SKM-1 treated with dmso at 0.1 percent for 144 hours (cell line): ENCODE data around the gene CTCFL.

Experiments
- DNase-seq: peaks from one replicate; lab custom pipeline; 2025; ENCODE audit not compliant: unreplicated experiment; lab: John Stamatoyannopoulos, UW

The CTCFL gene

GRCh38 chr20:57560554-57561355 is 35.8 kb upstream of the CTCFL start, which contains the start of gene PCK1:
TSS of gene PCK1 (plus strand) at chr20:57561110. CDS start at chr20:57561412, 302 bp downstream.
- no peak for DNase-seq

- no peak for DNase-seq
Measured at GRCh38 chr20:57559658-57560553, 35.0 kb upstream of the CTCFL start.

- DNase-seq = no peak
Measured at GRCh38 chr20:57559289-57559634, 34.3 kb upstream of the CTCFL start.

- DNase-seq = no peak
Measured at GRCh38 chr20:57558614-57559288, 33.8 kb upstream of the CTCFL start.

- DNase-seq = no peak
Measured at GRCh38 chr20:57557926-57558613, 33.1 kb upstream of the CTCFL start.

GRCh38 chr20:57556980-57557274 is 32.0 kb upstream of the CTCFL start:
- DNase-seq = no peak

GRCh38 chr20:57555457-57556184 is 30.7 kb upstream of the CTCFL start:
- DNase-seq = no peak

GRCh38 chr20:57553376-57554018 is 28.6 kb upstream of the CTCFL start:
- no peak for DNase-seq

GRCh38 chr20:57552471-57552870 is 27.5 kb upstream of the CTCFL start:
- DNase-seq = no peak

GRCh38 chr20:57548177-57549058 is 23.5 kb upstream of the CTCFL start:
- DNase-seq = no peak

GRCh38 chr20:57546956-57547649 is 22.2 kb upstream of the CTCFL start:
- DNase-seq = no peak

GRCh38 chr20:57545927-57546662 is 21.2 kb upstream of the CTCFL start:
- DNase-seq = no peak

- no peak for DNase-seq
Measured at GRCh38 chr20:57544838-57545564, 20.1 kb upstream of the CTCFL start.

- no peak for DNase-seq
Measured at GRCh38 chr20:57543754-57544153, 18.8 kb upstream of the CTCFL start.

- no peak for DNase-seq
Measured at GRCh38 chr20:57540890-57541580, 16.1 kb upstream of the CTCFL start.

- DNase-seq = no peak
Measured at GRCh38 chr20:57539889-57540288, 14.9 kb upstream of the CTCFL start.
